SK-N-SH treated with all-trans-retinoic acid at 6 μM for 48 hours (cell line): ENCODE results near the gene RNASE7.

Experiments used
- ATAC-seq: fragments of 200-7000 bp; cut with Tn5 transposase; 3 replicates; pipeline ENCODE4 v1.9.1; 2020; ENCODE audit warnings: mild to moderate bottlenecking, moderate library complexity
- ARNTL ChIP-seq: fragments of 450-650 bp; formaldehyde crosslinking; IDR thresholded peaks from 2 replicates; pipeline ENCODE4 v1.5.0; 2020; ENCODE audit warnings: low read depth, mild to moderate bottlenecking, moderate library complexity, borderline replicate concordance
- BACH2 ChIP-seq: fragments of 250-450 bp; sonication (Bioruptor Pico); IDR thresholded peaks from 2 replicates; pipeline ENCODE4 v1.9.0; 2021; ENCODE audit warnings: mild to moderate bottlenecking, borderline replicate concordance
- CSDC2 ChIP-seq: fragments of 250-450 bp; sonication (Bioruptor Pico); IDR thresholded peaks from 2 replicates; pipeline ENCODE4 v1.5.0; 2020; ENCODE audit warnings: mild to moderate bottlenecking, moderate library complexity
- ESRRG ChIP-seq: fragments of 250-450 bp; sonication (Bioruptor Pico); IDR thresholded peaks from 2 replicates; pipeline ENCODE4 v1.6.1; 2021; ENCODE audit warnings: mild to moderate bottlenecking
- ISL1 ChIP-seq: fragments of 250-450 bp; sonication (Bioruptor Pico); IDR thresholded peaks from 2 replicates; pipeline ENCODE4 v2.1.2; 2022; ENCODE audit warnings: mild to moderate bottlenecking, moderate library complexity
- OSR1 ChIP-seq: fragments of 250-450 bp; sonication (Bioruptor Pico); IDR thresholded peaks from 2 replicates; pipeline ENCODE4 v1.8.0; 2022; ENCODE audit warnings: moderate library complexity, mild to moderate bottlenecking, inconsistent platforms
- PPARA ChIP-seq: fragments of 250-450 bp; sonication (Bioruptor Pico); IDR thresholded peaks from 2 replicates; pipeline ENCODE4 v1.5.0; 2020; ENCODE audit warnings: mild to moderate bottlenecking, borderline replicate concordance
- RARB ChIP-seq: fragments of 250-450 bp; sonication (Bioruptor Pico); IDR thresholded peaks from 2 replicates; pipeline ENCODE4 v1.8.0; 2021; ENCODE audit warnings: mild to moderate bottlenecking, moderate library complexity
- SNAI2 ChIP-seq: fragments of 250-450 bp; sonication (Bioruptor Pico); IDR thresholded peaks from 2 replicates; pipeline ENCODE4 v1.5.0; 2020; ENCODE audit warnings: mild to moderate bottlenecking, moderate library complexity
- TCF4 ChIP-seq: fragments of 250-450 bp; sonication (Bioruptor Pico); IDR thresholded peaks from 2 replicates; pipeline ENCODE4 v1.8.0; 2021; ENCODE audit warnings: mild to moderate bottlenecking, moderate library complexity, borderline replicate concordance
- TOX ChIP-seq: fragments of 250-450 bp; sonication (Bioruptor Pico); IDR thresholded peaks from 2 replicates; pipeline ENCODE4 v1.8.0; 2021; ENCODE audit warnings: mild to moderate bottlenecking, moderate library complexity, borderline replicate concordance
- ZFP3 ChIP-seq: fragments of 250-450 bp; sonication (Bioruptor Pico); IDR thresholded peaks from 2 replicates; pipeline ENCODE4 v1.5.0; 2020; ENCODE audit warnings: mild to moderate bottlenecking, moderate library complexity
- ZFP30 ChIP-seq: fragments of 450-650 bp; formaldehyde crosslinking; IDR thresholded peaks from 2 replicates; pipeline ENCODE4 v1.5.0; 2022; ENCODE audit warnings: mild to moderate bottlenecking, moderate library complexity
- ZNF565 ChIP-seq: fragments of 450-650 bp; formaldehyde crosslinking; conservative IDR thresholded peaks from 2 replicates; pipeline ENCODE4 v1.5.0; 2020; ENCODE audit warnings: low read depth, mild to moderate bottlenecking, moderate library complexity
- ZNF70 ChIP-seq: fragments of 450-650 bp; formaldehyde crosslinking; IDR thresholded peaks from 2 replicates; pipeline ENCODE4 v1.5.0; 2020; ENCODE audit warnings: mild to moderate bottlenecking, moderate library complexity
- TF ChIP-seq, protein P1 (sequence below): fragments of 250-450 bp; sonication (Bioruptor Pico); IDR thresholded peaks from 2 replicates; pipeline ENCODE4 v1.5.1; 2020; ENCODE audit warnings: low read depth, mild to moderate bottlenecking, moderate library complexity
- TF ChIP-seq, protein P2 (sequence below): fragments of 250-450 bp; sonication (Bioruptor Pico); IDR thresholded peaks from 2 replicates; pipeline ENCODE4 v1.5.0; 2020; ENCODE audit warnings: mild to moderate bottlenecking, moderate library complexity
- TF ChIP-seq, protein P3 (sequence below): fragments of 250-450 bp; sonication (Bioruptor Pico); IDR thresholded peaks from 2 replicates; pipeline ENCODE4 v1.8.0; 2020; ENCODE audit warnings: mild to moderate bottlenecking, moderate library complexity, borderline replicate concordance
- TF ChIP-seq, protein P4 (sequence below): fragments of 250-450 bp; sonication (Bioruptor Pico); IDR thresholded peaks from 2 replicates; pipeline ENCODE4 v1.8.0; 2021; ENCODE audit warnings: low read depth, mild to moderate bottlenecking, moderate library complexity, borderline replicate concordance

RNASE7 gene

GRCh38 chr14:21075719-21076437, 33.7 kb downstream of the RNASE7 start (continued):
- TF ChIP-seq, protein P1, sequence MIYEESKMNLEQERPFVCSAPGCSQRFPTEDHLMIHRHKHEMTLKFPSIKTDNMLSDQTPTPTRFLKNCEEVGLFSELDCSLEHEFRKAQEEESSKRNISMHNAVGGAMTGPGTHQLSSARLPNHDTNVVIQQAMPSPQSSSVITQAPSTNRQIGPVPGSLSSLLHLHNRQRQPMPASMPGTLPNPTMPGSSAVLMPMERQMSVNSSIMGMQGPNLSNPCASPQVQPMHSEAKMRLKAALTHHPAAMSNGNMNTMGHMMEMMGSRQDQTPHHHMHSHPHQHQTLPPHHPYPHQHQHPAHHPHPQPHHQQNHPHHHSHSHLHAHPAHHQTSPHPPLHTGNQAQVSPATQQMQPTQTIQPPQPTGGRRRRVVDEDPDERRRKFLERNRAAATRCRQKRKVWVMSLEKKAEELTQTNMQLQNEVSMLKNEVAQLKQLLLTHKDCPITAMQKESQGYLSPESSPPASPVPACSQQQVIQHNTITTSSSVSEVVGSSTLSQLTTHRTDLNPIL: no peak
- TF ChIP-seq OSR1 (CRISPR knock-in tag) (no peak), BACH2 (CRISPR knock-in tag) (no peak)
- TF ChIP-seq, protein P2, sequence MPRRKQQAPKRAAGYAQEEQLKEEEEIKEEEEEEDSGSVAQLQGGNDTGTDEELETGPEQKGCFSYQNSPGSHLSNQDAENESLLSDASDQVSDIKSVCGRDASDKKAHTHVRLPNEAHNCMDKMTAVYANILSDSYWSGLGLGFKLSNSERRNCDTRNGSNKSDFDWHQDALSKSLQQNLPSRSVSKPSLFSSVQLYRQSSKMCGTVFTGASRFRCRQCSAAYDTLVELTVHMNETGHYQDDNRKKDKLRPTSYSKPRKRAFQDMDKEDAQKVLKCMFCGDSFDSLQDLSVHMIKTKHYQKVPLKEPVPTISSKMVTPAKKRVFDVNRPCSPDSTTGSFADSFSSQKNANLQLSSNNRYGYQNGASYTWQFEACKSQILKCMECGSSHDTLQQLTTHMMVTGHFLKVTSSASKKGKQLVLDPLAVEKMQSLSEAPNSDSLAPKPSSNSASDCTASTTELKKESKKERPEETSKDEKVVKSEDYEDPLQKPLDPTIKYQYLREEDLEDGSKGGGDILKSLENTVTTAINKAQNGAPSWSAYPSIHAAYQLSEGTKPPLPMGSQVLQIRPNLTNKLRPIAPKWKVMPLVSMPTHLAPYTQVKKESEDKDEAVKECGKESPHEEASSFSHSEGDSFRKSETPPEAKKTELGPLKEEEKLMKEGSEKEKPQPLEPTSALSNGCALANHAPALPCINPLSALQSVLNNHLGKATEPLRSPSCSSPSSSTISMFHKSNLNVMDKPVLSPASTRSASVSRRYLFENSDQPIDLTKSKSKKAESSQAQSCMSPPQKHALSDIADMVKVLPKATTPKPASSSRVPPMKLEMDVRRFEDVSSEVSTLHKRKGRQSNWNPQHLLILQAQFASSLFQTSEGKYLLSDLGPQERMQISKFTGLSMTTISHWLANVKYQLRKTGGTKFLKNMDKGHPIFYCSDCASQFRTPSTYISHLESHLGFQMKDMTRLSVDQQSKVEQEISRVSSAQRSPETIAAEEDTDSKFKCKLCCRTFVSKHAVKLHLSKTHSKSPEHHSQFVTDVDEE: no peak

- no peak for ATAC-seq
- TF ChIP-seq ZNF70 (CRISPR knock-in tag) (no peak), TOX (CRISPR knock-in tag) (no peak), PPARA (no peak), SNAI2 (CRISPR knock-in tag) (no peak), ISL1 (CRISPR knock-in tag) (no peak), ZNF565 (CRISPR knock-in tag) (no peak), CSDC2 (no peak), ZFP30 (CRISPR knock-in tag) (no peak), ZFP3 (CRISPR knock-in tag) (no peak)
- TF ChIP-seq, protein P2: no peak
- TF ChIP-seq, protein P3, sequence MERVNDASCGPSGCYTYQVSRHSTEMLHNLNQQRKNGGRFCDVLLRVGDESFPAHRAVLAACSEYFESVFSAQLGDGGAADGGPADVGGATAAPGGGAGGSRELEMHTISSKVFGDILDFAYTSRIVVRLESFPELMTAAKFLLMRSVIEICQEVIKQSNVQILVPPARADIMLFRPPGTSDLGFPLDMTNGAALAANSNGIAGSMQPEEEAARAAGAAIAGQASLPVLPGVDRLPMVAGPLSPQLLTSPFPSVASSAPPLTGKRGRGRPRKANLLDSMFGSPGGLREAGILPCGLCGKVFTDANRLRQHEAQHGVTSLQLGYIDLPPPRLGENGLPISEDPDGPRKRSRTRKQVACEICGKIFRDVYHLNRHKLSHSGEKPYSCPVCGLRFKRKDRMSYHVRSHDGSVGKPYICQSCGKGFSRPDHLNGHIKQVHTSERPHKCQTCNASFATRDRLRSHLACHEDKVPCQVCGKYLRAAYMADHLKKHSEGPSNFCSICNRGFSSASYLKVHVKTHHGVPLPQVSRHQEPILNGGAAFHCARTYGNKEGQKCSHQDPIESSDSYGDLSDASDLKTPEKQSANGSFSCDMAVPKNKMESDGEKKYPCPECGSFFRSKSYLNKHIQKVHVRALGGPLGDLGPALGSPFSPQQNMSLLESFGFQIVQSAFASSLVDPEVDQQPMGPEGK (CRISPR knock-in tag): no peak
- TF ChIP-seq, protein P4, sequence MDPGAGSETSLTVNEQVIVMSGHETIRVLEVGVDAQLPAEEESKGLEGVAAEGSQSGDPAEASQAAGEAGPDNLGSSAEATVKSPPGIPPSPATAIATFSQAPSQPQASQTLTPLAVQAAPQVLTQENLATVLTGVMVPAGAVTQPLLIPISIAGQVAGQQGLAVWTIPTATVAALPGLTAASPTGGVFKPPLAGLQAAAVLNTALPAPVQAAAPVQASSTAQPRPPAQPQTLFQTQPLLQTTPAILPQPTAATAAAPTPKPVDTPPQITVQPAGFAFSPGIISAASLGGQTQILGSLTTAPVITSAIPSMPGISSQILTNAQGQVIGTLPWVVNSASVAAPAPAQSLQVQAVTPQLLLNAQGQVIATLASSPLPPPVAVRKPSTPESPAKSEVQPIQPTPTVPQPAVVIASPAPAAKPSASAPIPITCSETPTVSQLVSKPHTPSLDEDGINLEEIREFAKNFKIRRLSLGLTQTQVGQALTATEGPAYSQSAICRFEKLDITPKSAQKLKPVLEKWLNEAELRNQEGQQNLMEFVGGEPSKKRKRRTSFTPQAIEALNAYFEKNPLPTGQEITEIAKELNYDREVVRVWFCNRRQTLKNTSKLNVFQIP (CRISPR knock-in tag): no peak
- TF ChIP-seq, all 23 proteins: peak for 0
Observed at GRCh38 chr14:21077672-21078071, 35.5 kb downstream of the RNASE7 start.

DNA sequence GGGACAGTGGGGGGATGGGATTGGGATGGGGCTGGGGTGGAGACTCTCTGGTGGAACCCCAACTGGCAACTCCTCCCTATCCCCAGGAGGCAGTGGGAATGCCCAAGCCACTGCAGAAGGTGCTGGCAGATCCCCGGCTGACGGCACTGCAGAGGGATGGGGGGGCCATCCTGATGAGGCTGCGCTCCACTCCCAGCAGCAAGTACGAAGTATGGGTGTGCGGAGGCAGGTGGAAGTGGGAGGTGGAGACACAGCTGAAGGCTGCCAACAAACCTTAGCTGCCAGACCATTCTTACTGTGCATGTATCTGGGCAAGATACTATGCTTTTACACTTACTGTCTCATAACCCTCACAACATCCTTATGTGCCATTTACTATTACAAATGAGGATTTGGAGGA, 36.1 kb downstream of the RNASE7 start:
- ATAC-seq: no peak
- TF ChIP-seq ZFP3 (CRISPR knock-in tag): no peak
- TF ChIP-seq, protein P1: no peak
- TF ChIP-seq ISL1 (CRISPR knock-in tag): no peak
- no peak for TF ChIP-seq ESRRG
- TF ChIP-seq, protein P3 (CRISPR knock-in tag): no peak
- no peak for TF ChIP-seq OSR1 (CRISPR knock-in tag)
- no peak for TF ChIP-seq ZFP30 (CRISPR knock-in tag)
- TF ChIP-seq CSDC2: no peak
- TF ChIP-seq PPARA: no peak
- TF ChIP-seq RARB (CRISPR knock-in tag): no peak
- no peak for TF ChIP-seq TCF4 (CRISPR knock-in tag)
- TF ChIP-seq ARNTL (CRISPR knock-in tag): no peak
- TF ChIP-seq, protein P2: no peak
- TF ChIP-seq BACH2 (CRISPR knock-in tag): no peak
